Measurements from ENCODE around the gene THAP6.

DNA sequence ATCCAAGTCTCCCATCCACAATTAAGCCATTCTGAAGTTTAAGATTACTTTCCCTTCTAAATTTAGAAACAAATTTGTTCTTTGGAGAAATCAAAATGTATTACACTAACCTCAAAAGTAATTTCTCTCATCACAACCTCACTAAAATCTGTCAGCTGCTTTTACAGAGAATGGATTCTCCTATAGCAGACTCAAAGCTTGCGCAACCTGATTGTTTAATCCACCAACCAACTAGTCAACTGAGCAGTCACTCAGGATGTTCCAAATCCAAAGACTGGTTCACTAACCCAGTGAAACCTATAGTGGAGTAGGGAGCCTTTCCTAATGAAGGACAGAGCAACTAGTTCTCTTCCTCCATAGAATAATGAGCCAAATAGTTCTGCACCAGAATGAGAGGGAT is 44.4 kb upstream of the THAP6 start:
- TF ChIP-seq, protein P1, sequence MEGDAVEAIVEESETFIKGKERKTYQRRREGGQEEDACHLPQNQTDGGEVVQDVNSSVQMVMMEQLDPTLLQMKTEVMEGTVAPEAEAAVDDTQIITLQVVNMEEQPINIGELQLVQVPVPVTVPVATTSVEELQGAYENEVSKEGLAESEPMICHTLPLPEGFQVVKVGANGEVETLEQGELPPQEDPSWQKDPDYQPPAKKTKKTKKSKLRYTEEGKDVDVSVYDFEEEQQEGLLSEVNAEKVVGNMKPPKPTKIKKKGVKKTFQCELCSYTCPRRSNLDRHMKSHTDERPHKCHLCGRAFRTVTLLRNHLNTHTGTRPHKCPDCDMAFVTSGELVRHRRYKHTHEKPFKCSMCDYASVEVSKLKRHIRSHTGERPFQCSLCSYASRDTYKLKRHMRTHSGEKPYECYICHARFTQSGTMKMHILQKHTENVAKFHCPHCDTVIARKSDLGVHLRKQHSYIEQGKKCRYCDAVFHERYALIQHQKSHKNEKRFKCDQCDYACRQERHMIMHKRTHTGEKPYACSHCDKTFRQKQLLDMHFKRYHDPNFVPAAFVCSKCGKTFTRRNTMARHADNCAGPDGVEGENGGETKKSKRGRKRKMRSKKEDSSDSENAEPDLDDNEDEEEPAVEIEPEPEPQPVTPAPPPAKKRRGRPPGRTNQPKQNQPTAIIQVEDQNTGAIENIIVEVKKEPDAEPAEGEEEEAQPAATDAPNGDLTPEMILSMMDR (conservative IDR thresholded peaks at IDR 0.05 in 1 of 2, IDR thresholded peaks at IDR 0.05 in 1 of 2; ENCODE audit: extremely low read depth in 1 of 2, insufficient read depth in 1 of 2, low read depth in 1 of 2, low read length in 2 of 2) = no peak
- no peak for TF ChIP-seq EZH2 (IDR thresholded peaks at IDR 0.05; ENCODE audit: borderline replicate concordance, low read length)

All from mammary epithelial cell (primary cell).